ENCODE measurements around the gene HOXA7.
A peak's percentile ranks its signal among the peaks of the same experiment; 100 is the strongest.

The HOXA7 gene

DNA sequence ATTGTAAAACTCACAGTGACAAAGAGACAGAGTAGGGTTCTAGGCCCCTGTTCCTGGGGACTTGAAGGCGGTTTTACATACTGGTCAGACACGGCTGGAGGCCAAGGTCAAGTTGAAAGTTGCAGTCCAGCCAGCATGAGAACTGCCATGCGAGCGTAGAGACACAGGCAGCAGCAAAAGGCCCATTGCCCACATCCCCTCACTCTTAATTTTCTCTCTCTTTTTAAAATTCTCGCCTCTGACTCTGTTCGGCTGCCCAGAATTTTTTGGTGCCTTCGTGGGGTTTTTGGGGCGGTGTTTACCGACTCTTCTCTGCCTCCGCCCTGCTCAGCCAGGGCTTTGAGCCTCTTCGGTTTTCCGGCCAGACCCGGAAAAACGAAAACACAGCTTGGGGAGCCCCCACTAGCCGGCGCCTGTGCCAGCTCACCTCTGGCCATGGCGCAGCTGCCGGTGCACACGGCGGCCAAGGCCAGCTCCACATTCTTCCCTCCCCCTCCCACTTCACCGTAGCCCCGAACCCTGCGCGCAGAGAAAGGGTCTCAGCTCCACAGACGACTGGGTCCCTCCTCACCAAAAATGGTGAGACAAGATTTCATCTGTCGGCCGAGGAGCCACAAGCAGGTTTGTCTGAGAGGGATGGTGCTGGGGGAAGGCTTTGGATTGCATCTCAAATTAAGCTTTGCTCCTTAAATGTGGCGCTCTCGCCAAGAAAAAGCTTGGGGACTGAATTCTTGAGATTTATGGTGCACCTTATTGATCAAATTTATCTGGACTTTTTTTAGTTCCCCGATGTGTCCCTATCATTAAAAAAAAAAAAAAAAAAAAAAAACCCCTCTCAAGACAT, 45.8 kb upstream of the HOXA7 start:
- no peak for DNase-seq (ENCODE audit: low read depth)
- H3K4me3 ChIP-seq (ENCODE audit: low read depth, low read length): no peak overlapping the region
- TF ChIP-seq, protein P1, sequence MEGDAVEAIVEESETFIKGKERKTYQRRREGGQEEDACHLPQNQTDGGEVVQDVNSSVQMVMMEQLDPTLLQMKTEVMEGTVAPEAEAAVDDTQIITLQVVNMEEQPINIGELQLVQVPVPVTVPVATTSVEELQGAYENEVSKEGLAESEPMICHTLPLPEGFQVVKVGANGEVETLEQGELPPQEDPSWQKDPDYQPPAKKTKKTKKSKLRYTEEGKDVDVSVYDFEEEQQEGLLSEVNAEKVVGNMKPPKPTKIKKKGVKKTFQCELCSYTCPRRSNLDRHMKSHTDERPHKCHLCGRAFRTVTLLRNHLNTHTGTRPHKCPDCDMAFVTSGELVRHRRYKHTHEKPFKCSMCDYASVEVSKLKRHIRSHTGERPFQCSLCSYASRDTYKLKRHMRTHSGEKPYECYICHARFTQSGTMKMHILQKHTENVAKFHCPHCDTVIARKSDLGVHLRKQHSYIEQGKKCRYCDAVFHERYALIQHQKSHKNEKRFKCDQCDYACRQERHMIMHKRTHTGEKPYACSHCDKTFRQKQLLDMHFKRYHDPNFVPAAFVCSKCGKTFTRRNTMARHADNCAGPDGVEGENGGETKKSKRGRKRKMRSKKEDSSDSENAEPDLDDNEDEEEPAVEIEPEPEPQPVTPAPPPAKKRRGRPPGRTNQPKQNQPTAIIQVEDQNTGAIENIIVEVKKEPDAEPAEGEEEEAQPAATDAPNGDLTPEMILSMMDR (conservative IDR thresholded peaks at IDR 0.05; ENCODE audit: low read depth, low read length): no peak

DNA sequence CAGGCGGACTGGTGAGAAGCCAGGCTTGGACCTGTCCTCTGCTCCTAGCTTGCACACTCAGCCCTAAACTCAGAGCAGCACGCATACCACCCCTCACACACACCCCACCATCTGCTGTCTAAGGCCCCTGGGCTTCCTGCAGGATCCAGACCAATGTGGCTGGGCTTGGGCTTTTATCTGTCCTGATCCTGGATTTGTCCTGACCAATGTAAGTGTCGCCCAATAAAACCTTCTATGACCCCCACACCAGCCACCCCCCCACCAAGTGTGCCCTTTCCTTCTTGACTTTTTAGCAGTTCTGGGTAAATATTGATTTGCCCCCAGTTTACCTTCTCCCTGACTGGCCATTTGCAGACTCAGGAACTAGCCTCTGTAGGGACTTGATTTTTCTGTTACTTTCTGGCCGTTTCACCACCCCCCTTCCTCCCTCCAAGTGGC, 45.1 kb upstream of the HOXA7 start:
- TF ChIP-seq, protein P1 (conservative IDR thresholded peaks at IDR 0.05; ENCODE audit: low read depth, low read length): no peak
- no peak for DNase-seq (ENCODE audit: low read depth)
- no peak overlapping the region for H3K4me3 ChIP-seq (ENCODE audit: low read depth, low read length)

DNA sequence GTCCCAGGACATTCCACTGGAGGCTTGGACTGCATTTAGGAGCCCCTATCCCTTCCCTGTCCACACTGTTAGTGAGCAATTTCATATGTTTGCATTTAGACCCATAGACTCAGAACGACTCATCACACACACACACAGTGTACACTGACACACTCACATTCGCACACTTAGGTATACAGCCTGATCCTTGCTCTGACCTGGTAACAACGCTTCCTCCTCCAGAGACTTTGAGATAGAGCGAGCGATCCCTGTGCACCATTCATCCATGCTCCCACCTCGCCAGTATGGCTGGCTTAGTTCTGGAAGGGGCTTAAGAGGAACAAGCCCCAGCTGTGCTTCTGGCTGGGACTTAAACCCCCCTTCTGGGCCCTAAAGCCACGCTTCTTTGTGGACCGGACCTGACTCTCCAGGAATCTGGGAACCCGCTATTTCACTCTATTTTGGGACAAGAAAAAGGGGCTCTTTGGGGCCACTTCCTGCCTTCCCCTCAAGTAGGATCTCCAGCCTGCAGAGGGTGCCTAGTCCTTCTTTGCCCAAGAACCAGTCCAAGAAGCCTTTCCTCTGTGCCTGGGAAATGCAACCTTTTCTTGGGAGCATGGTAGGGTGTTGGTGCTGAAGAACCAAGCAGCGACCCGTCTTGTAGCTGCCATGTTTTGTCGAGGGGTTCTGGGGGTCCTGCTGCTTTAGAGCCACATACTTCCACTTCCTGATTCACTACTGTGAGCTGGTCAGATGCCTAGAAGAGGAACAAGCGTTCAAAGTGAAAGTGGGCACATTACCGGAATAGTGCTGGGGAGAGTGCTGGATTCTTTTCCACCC, 44.5 kb upstream of the HOXA7 start:
- TF ChIP-seq, protein P1 (conservative IDR thresholded peaks at IDR 0.05; ENCODE audit: low read depth, low read length): no peak
- DNase-seq (ENCODE audit: low read depth): no peak
- H3K4me3 ChIP-seq (ENCODE audit: low read depth, low read length): no peak overlapping the region

DNA sequence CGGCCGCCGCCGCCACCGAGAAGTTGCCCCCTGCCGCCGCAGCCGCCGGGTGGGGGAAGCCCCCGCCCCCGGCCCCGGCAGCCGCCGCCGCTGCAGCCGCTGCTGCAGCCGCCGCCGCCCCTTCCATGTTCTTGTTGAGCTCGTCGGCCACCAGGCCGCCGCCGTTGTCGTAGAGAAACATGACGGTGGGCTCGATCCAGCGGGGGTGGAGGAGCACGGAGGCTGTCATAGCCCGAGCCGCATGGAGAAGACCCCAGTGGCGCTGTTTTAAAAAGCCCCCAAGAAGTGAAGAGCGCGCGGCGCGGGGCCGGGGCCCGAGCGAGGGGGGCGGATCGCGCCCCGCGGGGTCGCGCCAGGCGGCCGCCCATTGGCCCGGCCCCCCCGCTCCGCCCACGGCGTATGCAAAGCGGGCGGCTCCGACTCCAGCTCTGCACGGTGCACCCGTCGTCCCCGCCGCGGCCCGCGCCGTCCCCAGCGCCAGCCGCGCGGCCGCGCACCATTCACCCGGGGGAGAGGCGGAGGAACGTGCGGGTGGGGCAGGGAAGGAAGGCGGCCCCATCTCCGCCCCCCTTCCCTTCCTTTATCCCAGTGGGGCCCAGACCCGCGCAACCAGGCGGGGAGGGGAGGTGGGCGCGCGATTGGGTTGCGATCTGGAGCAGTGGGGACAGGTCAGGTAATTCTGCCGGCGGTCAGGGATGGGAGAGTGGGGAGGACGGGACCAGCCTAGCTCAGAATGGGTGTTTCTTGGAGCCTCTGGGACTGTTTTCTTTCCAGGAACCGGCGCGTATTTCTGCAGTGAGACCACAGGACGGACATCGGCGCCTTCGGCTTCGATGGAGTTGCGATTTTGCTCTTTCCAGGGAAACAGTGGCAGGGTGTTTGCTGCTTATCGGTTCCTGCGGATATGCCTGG, 43.6 kb upstream of the HOXA7 start, which contains the start of gene HOXA13:
HOXA13 (minus strand) TSS at position 243 of the 912 bp plus-strand sequence; CDS start at position 229, 14 bp downstream.
- TF ChIP-seq, protein P1 (conservative IDR thresholded peaks at IDR 0.05; ENCODE audit: low read depth, low read length): no peak
- H3K4me3 ChIP-seq (ENCODE audit: low read depth, low read length): no peak within 1 kb of the TSS

DNA sequence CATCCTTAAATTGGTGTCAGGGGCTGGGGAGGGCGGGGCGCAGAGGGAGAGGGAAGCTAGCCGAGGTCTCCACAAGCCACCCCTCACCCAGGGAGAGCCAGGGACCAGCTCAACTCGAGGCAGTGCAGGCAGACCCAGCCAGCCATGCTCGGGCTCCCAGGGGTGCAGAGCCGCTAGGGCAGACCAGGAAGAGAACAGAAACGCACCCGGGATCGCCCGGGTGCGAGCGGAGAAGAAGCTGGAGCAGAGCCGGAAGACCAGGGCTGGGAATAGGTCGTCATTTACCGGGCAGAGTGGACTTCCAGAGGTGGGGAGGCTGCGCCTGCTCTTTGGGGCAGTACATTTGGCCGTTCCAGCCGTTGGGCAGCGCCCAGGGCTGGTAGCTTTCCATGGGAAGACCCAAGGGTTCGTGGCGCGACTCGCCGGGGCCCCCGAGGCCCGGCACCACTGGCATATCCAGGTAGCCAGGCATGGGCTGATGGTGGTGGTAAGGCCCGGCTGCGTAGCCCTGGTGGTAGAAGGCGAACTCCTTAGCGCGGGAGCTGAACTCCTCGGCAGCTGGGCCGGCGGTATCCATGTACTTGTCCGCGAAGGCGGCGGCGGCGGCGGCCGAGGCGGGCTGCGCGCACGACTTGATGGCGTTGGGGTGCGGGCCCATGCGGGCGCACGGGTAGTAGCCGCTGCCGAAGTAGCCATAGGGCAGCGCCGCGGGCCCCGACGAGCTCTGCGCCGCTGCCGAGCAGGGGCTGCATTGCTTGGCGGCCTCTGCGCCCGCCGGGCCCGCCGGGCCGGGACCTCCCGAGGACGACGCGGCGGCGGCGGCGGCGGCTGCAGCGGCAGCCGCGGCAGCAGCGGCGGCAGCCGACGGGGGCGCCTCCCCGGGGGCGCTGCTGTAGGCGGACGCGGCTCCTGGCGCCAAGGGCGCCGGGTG, 42.7 kb upstream of the HOXA7 start:
- peak; percentile 5 for DNase-seq (ENCODE audit: low read depth)
- TF ChIP-seq, protein P1 (conservative IDR thresholded peaks at IDR 0.05; ENCODE audit: low read depth, low read length): no peak
- no peak overlapping the region for H3K4me3 ChIP-seq (ENCODE audit: low read depth, low read length)

More for the DNA sequence above, 43.6 kb upstream of the HOXA7 start, which contains the start of gene HOXA13:
- no peak for DNase-seq (ENCODE audit: low read depth)

All from choroid plexus epithelial cell (primary cell).